Heart left ventricle (tissue), 16 donors: ENCODE measurements around the gene VPS37B. TPM values are rescaled to one million over a fixed set of nuclear protein-coding genes. Genes with fewer than 3 reads are reported as not detected.

Source experiments
- ATAC-seq, 4 donors: fragments of 200-7000 bp; cut with Tn5 transposase; one replicate each; pipeline ENCODE4 v1.9.1; 2020 to 2022; ENCODE audit warnings: moderate library complexity in 4 of 4, mild to moderate bottlenecking in 3 of 4, moderate number of reproducible peaks in 1 of 4
- DNase-seq, 5 donors: peaks; one replicate each; pipeline ENCODE4 v3.0.0-alpha.2; 2020
- H3K27ac ChIP-seq, 12 donors: fragments of 200-600 bp; sonication (generic) in 4 of 12; one replicate each; pipeline versions ENCODE4 v1.5.0 to v1.8.0; 2016 to 2022; ENCODE audit warnings: mild to moderate bottlenecking in 2 of 12
- H3K27me3 ChIP-seq, 9 donors: fragments of 200-600 bp; sonication (generic) in 2 of 9; one replicate each; pipeline versions ENCODE4 v1.5.1 to v1.8.0; 2016 to 2022; ENCODE audit warnings: mild to moderate bottlenecking in 3 of 9
- H3K36me3 ChIP-seq, 9 donors: fragments of 200-600 bp; sonication (generic) in 2 of 9; one replicate each; pipeline versions ENCODE4 v1.5.0 to v1.8.0; 2018 to 2022; ENCODE audit warnings: mild to moderate bottlenecking in 2 of 9
- H3K4me1 ChIP-seq, 12 donors: fragments of 200-600 bp; sonication (generic) in 4 of 12; one replicate each; pipeline versions ENCODE4 v1.5.0 to v1.8.0; 2016 to 2022; ENCODE audit warnings: mild to moderate bottlenecking in 3 of 12
- H3K4me3 ChIP-seq, 12 donors: fragments of 200-600 bp; sonication (generic) in 4 of 12; one replicate each; pipeline versions ENCODE4 v1.5.0 to v1.8.0; 2017 to 2022; ENCODE audit warnings: mild to moderate bottlenecking in 9 of 12, moderate library complexity in 4 of 12
- H3K9me3 ChIP-seq, 12 donors: fragments of 200-600 bp; sonication (generic) in 4 of 12; one replicate each; pipeline versions ENCODE4 v1.5.0 to v1.8.0; 2016 to 2022; ENCODE audit warnings: mild to moderate bottlenecking in 1 of 12
- CTCF ChIP-seq, 12 donors: fragments of 200-600 bp; sonication (generic) in 4 of 12; IDR thresholded peaks; one replicate each; pipeline versions ENCODE4 v1.5.0 to v1.8.0; 2018 to 2022; ENCODE audit warnings: antibody characterized with exemption in 12 of 12, mild to moderate bottlenecking in 5 of 12
- POLR2A ChIP-seq, 2 donors: fragments of 450-650 bp; IDR thresholded peaks; one replicate each; pipeline ENCODE4 v1.6.1; 2017; ENCODE audit warnings: antibody characterized with exemption in 2 of 2, mild to moderate bottlenecking in 2 of 2, moderate library complexity in 2 of 2
- WGBS, 4 donors: extraction: QIAGEN DNeasy Blood & Tissue Kit in 2 of 4; methylation state at CpG; one replicate each; pipeline versions ENCODE4 v1.1.5 to v1.1.7; 2013 to 2018; 5-methylcytosine and 5-hydroxymethylcytosine counted together
- intact Hi-C, 10 donors: fragments of 100-400 bp; cut with DNase I; formaldehyde crosslinking; loops; one replicate each; pipeline versions ENCODE4 v1.11.1 to v1.14.2; 2022
- polyA plus RNA-seq, 2 donors: library from polyadenylated mRNA; stranded (reverse); fragments of 200-250 nt; gene quantifications; one replicate each; pipeline ENCODE4 v1.2.3, GENCODE V29; 2013
- total RNA-seq, 9 donors: library from RNA; depleted of rRNA in 2 of 9; stranded (reverse); fragments of >200 nt in 2 of 9; fragmentation: NEBNext Ultra II Directional in 3 of 9; extraction: Animal tissue kit (Norgen Biotek cat#: 25700) in 3 of 9; gene quantifications; one replicate each; pipeline versions ENCODE4 v1.1.0 to v1.2.4, GENCODE V29; 2016 to 2023
- donor health status: ischemic (EF 13 %, LVEDD 7.1; RV severe dilation, severe dysfunction).
- donor health status: healthy with polysubstance abuse.
- donor health status: DM: no; HTN: yes; CAD: no.
- donor health status: DM: no; HTN: no; CAD: no.
- donor health status: ischemic (EF 25% LVEDD 6.9; RV normal size, moderate dysfunction).
- donor health status: ischemic (EF 25% LVEDD 5.7; RV mildly dilated, moderate dysfunction).
- donor health status: healthy.
- donor health status: DM: yes; HTN: yes; CAD: no.
- donor health status: ischemic (EF 35%, LVEDD 5.7; RV mildly dilated, moderate dysfunction).
- donor health status: nonischemic (EF 11% LVEDD 7.7; RV severe dilation, severe dysfunction).
- donor health status: DM: yes; HTN: yes; CAD: no.
- donor health status: PGD.
- donor health status: ischemic (EF 29% LVEDD 5.4; RV normal size, mild dysfunction).
- donor health status: nonischemic (EF 23%, LVEDD 6.1; RV moderate dilation, normal function).

The VPS37B gene
- total and polyA plus RNA-seq, 11 donors = 14.5 to 51.2 (median 21.7) TPM

GRCh38 chr12:122866950-122867607, 28.8 kb downstream of the VPS37B start:
- intact Hi-C loops = loop anchor here in 3 of 10 donors (2.0 to 10.0 kb wide), 3 partner anchors 28 to 368 kb away; partner anchors contain the start of genes MPHOSPH9 (in 2 of the 3) and MTRFR (in 2 of the 3)
- TF ChIP-seq CTCF (IDR thresholded peaks at IDR 0.05) (no peak), POLR2A (IDR thresholded peaks at IDR 0.05) (no peak)
- Histone ChIP-seq H3K9me3 (no peaks in the 10 kb centered on the region), H3K27me3 (no peaks in the 10 kb centered on the region), H3K27ac (peak overlapping the region; percentile 53 to 89 (median 82)), H3K4me3 (no peak overlapping the region), H3K36me3 (peaks cover 0 to 65% (median 49%) of the 10 kb centered on the region in 9 donors), H3K4me1 (peaks cover 13 to 89% (median 73%) of the 10 kb centered on the region in 12 donors)
- DNase-seq = peak in 3 of 5 donors; percentile 49 to 66 (median 55)
- peak; percentile 13 to 43 (median 28) for ATAC-seq
- 72 to 79% (median 74%) methylated on average over 26 to 36 of the region's 36 CpGs for whole genome bisulfite sequencing, 4 donors

GRCh38 chr12:122866379-122866778, 29.5 kb downstream of the VPS37B start:
- no peak overlapping the region for H3K4me3 ChIP-seq
- ATAC-seq (peak in 2 of 4 donors; percentile 1 to 8), DNase-seq (peak in 3 of 5 donors; percentile 37 to 41 (median 40))
- H3K4me1 ChIP-seq = peaks cover 12 to 87% (median 71%) of the 10 kb centered on the region in 12 donors
- peak overlapping the region; percentile 15 to 89 (median 79) for H3K27ac ChIP-seq
- no peaks in the 10 kb centered on the region for H3K27me3 ChIP-seq
- intact Hi-C loops = loop anchor here in 3 of 10 donors (2.0 to 10.0 kb wide), 3 partner anchors 28 to 368 kb away; partner anchors contain the start of genes MPHOSPH9 (in 2 of the 3) and MTRFR (in 2 of the 3)
- WGBS, 4 donors = 77 to 83% (median 78%) methylated on average over 16 to 17 of the region's 17 CpGs
- no peaks in the 10 kb centered on the region for H3K9me3 ChIP-seq
- H3K36me3 ChIP-seq = peaks cover 0 to 65% (median 49%) of the 10 kb centered on the region in 9 donors
- TF ChIP-seq CTCF (IDR thresholded peaks at IDR 0.05) (no peak), POLR2A (IDR thresholded peaks at IDR 0.05) (no peak)

- no peaks in the 10 kb centered on the region for H3K9me3 ChIP-seq
- no peaks in the 10 kb centered on the region for H3K27me3 ChIP-seq
- H3K4me1 ChIP-seq = peaks cover 8 to 85% (median 67%) of the 10 kb centered on the region in 12 donors
- TF ChIP-seq CTCF (IDR thresholded peaks at IDR 0.05) (peak; percentile 13 to 55 (median 30)), POLR2A (IDR thresholded peaks at IDR 0.05) (no peak)
- peak; percentile 5 to 35 (median 20) for ATAC-seq
- H3K36me3 ChIP-seq = peaks cover 0 to 62% (median 49%) of the 10 kb centered on the region in 9 donors
- peak in 3 of 5 donors; percentile 69 to 81 (median 77) for DNase-seq
- peak overlapping the region in 11 of 12 donors; percentile 15 to 89 (median 78) for H3K27ac ChIP-seq
- WGBS, 4 donors = 55 to 65% (median 59%) methylated on average over 37 to 43 of the region's 43 CpGs
- intact Hi-C loops = loop anchor here in 3 of 10 donors (2.0 to 10.0 kb wide), 3 partner anchors 29 to 369 kb away; partner anchors contain the start of genes MPHOSPH9 (in 2 of the 3) and MTRFR (in 2 of the 3)
- H3K4me3 ChIP-seq = no peak overlapping the region
Observed at GRCh38 chr12:122865268-122866231, 30.4 kb downstream of the VPS37B start.
